Cardiac muscle cell (in vitro differentiated cells and primary cell): ENCODE measurements around the gene GSTM1. TPM values are rescaled to one million over a fixed set of nuclear protein-coding genes. Genes with fewer than 3 reads are reported as not detected.

Experiments used
- DNase-seq, 2 donors: peaks; one replicate each; pipeline versions ENCODE4 v3.0.0 to v3.0.0-alpha.2; 2010 to 2017; ENCODE audit warnings: low read depth in 1 of 2, low spot score in 1 of 2
- H3K27ac ChIP-seq: fragments of 200-600 bp; sonication (generic); 2 replicates; pipeline ENCODE4 v1.5.1; 2016
- H3K27me3 ChIP-seq: fragments of 200-600 bp; sonication (generic); 2 replicates; pipeline ENCODE4 v1.6.0; 2016; ENCODE audit warnings: control low read depth
- H3K36me3 ChIP-seq: fragments of 200-600 bp; sonication (generic); 2 replicates; pipeline ENCODE4 v1.5.1; 2016; ENCODE audit warnings: control low read depth
- H3K4me1 ChIP-seq: fragments of 200-600 bp; sonication (generic); 2 replicates; pipeline ENCODE4 v1.8.1; 2017; ENCODE audit warnings: low read depth, mild to moderate bottlenecking, mixed run types
- H3K4me3 ChIP-seq: fragments of 200-600 bp; sonication (generic); 2 replicates; pipeline ENCODE4 v1.5.1; 2016; ENCODE audit warnings: mild to moderate bottlenecking
- H3K9me3 ChIP-seq: fragments of 200-600 bp; sonication (generic); 2 replicates; pipeline ENCODE4 v1.5.1; 2017; ENCODE audit warnings: low read depth, mild to moderate bottlenecking, control low read depth
- CTCF ChIP-seq: IDR thresholded peaks from 2 replicates; pipeline ENCODE4 v1.5.1; 2012; ENCODE audit warnings: low read depth, mild to moderate bottlenecking, low read length
- polyA plus RNA-seq: library from polyadenylated mRNA; unstranded; fragments of >200 nt; fragmentation: Nextera tagmentation; extraction: Ambion mirVana; gene quantifications from 2 replicates; pipeline ENCODE4 v1.2.1, GENCODE V29; 2016
- total RNA-seq: library from RNA; depleted of rRNA; stranded (reverse); fragments of >200 nt; gene quantifications from 2 replicates; pipeline ENCODE4 v1.2.3, GENCODE V29; 2016

GSTM1 gene
- total and polyA plus RNA-seq, 2 experiments from 2014 or later, result 10.7 to 14.1 TPM

- Histone ChIP-seq H3K27me3 (no peaks in the 10 kb centered on the region), H3K4me1 (no peaks in the 10 kb centered on the region), H3K36me3 (no peaks in the 10 kb centered on the region), H3K27ac (no peak overlapping the region), H3K9me3 (no peaks in the 10 kb centered on the region), H3K4me3 (no peak overlapping the region)
- no peak for DNase-seq
- TF ChIP-seq CTCF, result no peak
Measured at GRCh38 chr1:109726007-109726406, 38.4 kb downstream of the GSTM1 start.

- no peak overlapping the region for H3K27ac ChIP-seq
- no peaks in the 10 kb centered on the region for H3K4me1 ChIP-seq
- no peak for TF ChIP-seq CTCF
- no peaks in the 10 kb centered on the region for H3K9me3 ChIP-seq
- H3K36me3 ChIP-seq, result no peaks in the 10 kb centered on the region
- H3K27me3 ChIP-seq, result no peaks in the 10 kb centered on the region
- no peak overlapping the region for H3K4me3 ChIP-seq
- DNase-seq, result no peak
Measured at GRCh38 chr1:109726728-109727373, 39.2 kb downstream of the GSTM1 start.

GRCh38 chr1:109728870-109729269, 41.3 kb downstream of the GSTM1 start:
- H3K9me3 ChIP-seq, result no peaks in the 10 kb centered on the region
- H3K27ac ChIP-seq, result no peak overlapping the region
- H3K4me1 ChIP-seq, result no peaks in the 10 kb centered on the region
- H3K27me3 ChIP-seq, result no peaks in the 10 kb centered on the region
- H3K36me3 ChIP-seq, result no peaks in the 10 kb centered on the region
- TF ChIP-seq CTCF, result no peak
- H3K4me3 ChIP-seq, result no peak overlapping the region
- no peak for DNase-seq

- Histone ChIP-seq H3K27ac (no peak overlapping the region), H3K4me1 (no peaks in the 10 kb centered on the region), H3K36me3 (no peaks in the 10 kb centered on the region), H3K9me3 (no peaks in the 10 kb centered on the region), H3K27me3 (no peaks in the 10 kb centered on the region), H3K4me3 (no peak overlapping the region)
- no peak for DNase-seq
- TF ChIP-seq CTCF, result no peak
Measured at GRCh38 chr1:109730666-109731065, 43.0 kb downstream of the GSTM1 start.

- Histone ChIP-seq H3K27ac (no peak overlapping the region), H3K9me3 (no peaks in the 10 kb centered on the region), H3K36me3 (peaks cover 11% of the 10 kb centered on the region), H3K4me3 (no peak overlapping the region), H3K27me3 (no peaks in the 10 kb centered on the region), H3K4me1 (no peaks in the 10 kb centered on the region)
- DNase-seq, result no peak
- no peak for TF ChIP-seq CTCF
Measured at GRCh38 chr1:109732390-109732881, 44.8 kb downstream of the GSTM1 start.
